Fibroblast of the conjunctiva (primary cell): ENCODE data around the gene CACNB2.
"Not testable (repeated sequence)": the region's sequence is repeated elsewhere in the genome, so short reads cannot be mapped to it uniquely, and the experiment has no call there.

ENCODE experiments used
- DNase-seq: peaks from one replicate; pipeline ENCODE4 v3.0.0-alpha.2; 2010; ENCODE audit warnings: low read depth

CACNB2 gene

GRCh38 chr10:18401416-18402195 is 261.4 kb downstream of the CACNB2 start:
- no peak for DNase-seq

- DNase-seq: no peak
These were observed 262.6 kb downstream of the CACNB2 start for GRCh38 chr10:18402853-18403252.

- no peak for DNase-seq
These were observed 264.3 kb downstream of the CACNB2 start for GRCh38 chr10:18404530-18404929.

- DNase-seq: no peak
These were observed 265.9 kb downstream of the CACNB2 start for GRCh38 chr10:18406136-18406535.

- no peak for DNase-seq
These were observed 269.6 kb downstream of the CACNB2 start for GRCh38 chr10:18409599-18410397.

GRCh38 chr10:18414061-18414460 is 273.8 kb downstream of the CACNB2 start:
- no peak for DNase-seq

GRCh38 chr10:18417950-18418527 is 277.8 kb downstream of the CACNB2 start:
- no peak for DNase-seq

- no peak for DNase-seq
These were observed 278.5 kb downstream of the CACNB2 start for GRCh38 chr10:18418541-18419215.

- no peak for DNase-seq
These were observed 279.7 kb downstream of the CACNB2 start for GRCh38 chr10:18419945-18420344.

GRCh38 chr10:18421726-18422293 is 281.6 kb downstream of the CACNB2 start:
- no peak for DNase-seq

GRCh38 chr10:18423058-18423637 is 282.9 kb downstream of the CACNB2 start:
- no peak for DNase-seq

- no peak for DNase-seq
These were observed 284.0 kb downstream of the CACNB2 start for GRCh38 chr10:18424200-18424599.

- DNase-seq: no peak
These were observed 289.1 kb downstream of the CACNB2 start for GRCh38 chr10:18429335-18429734.

GRCh38 chr10:18436902-18437301 is 296.7 kb downstream of the CACNB2 start:
- DNase-seq: no peak

- DNase-seq: no peak
These were observed 297.3 kb downstream of the CACNB2 start for GRCh38 chr10:18437486-18437885.

GRCh38 chr10:18438361-18439126 is 298.3 kb downstream of the CACNB2 start:
- DNase-seq: no peak

- no peak for DNase-seq
These were observed 299.4 kb downstream of the CACNB2 start for GRCh38 chr10:18439601-18440000.

GRCh38 chr10:18445635-18446034 is 305.4 kb downstream of the CACNB2 start:
- DNase-seq: not testable (repeated sequence)

- no peak for DNase-seq
These were observed 306.0 kb downstream of the CACNB2 start for GRCh38 chr10:18446205-18446604.

GRCh38 chr10:18449611-18450026 is 309.4 kb downstream of the CACNB2 start:
- DNase-seq: no peak

- DNase-seq: no peak
These were observed 310.1 kb downstream of the CACNB2 start for GRCh38 chr10:18450298-18450697.
